Natural killer cell (primary cell): ENCODE measurements around the gene PKHD1. TPM values are rescaled to one million over a fixed set of nuclear protein-coding genes. Genes with fewer than 3 reads are reported as not detected.

Experiments used
- ATAC-seq, 3 donors: fragments of 150-1000 bp in 2 of 3; fragments of 200-7000 bp in 1 of 3; cut with Tn5 transposase; 1 replicate in 1 of 3; 2 replicates in 2 of 3; pipeline ENCODE4 v1.10.0; 2021; ENCODE audit warnings: mild to moderate bottlenecking in 2 of 3, moderate library complexity in 2 of 3
- DNase-seq, 2 donors: peaks; one replicate each; pipeline versions ENCODE4 v3.0.0 to v3.0.0-alpha.2; 2013 to 2021; ENCODE audit warnings: mixed read lengths in 1 of 2
- H3K27ac ChIP-seq: one replicate; pipeline ENCODE4 v1.5.1; 2013; ENCODE audit warnings: mild to moderate bottlenecking, low read length
- H3K27me3 ChIP-seq: one replicate; pipeline ENCODE4 v1.6.1; 2013; ENCODE audit warnings: low read length; ENCODE audit not compliant: control insufficient read depth, insufficient read depth
- H3K36me3 ChIP-seq: one replicate; pipeline ENCODE4 v1.6.1; 2013; ENCODE audit warnings: low read length; ENCODE audit not compliant: control insufficient read depth, insufficient read depth
- H3K4me1 ChIP-seq: one replicate; pipeline ENCODE4 v1.6.1; 2013; ENCODE audit warnings: low read length; ENCODE audit not compliant: control insufficient read depth, insufficient read depth
- H3K4me3 ChIP-seq: one replicate; pipeline ENCODE4 v1.5.1; 2013; ENCODE audit warnings: low read length
- H3K9me3 ChIP-seq: one replicate; pipeline ENCODE4 v1.6.1; 2013; ENCODE audit warnings: low read length; ENCODE audit not compliant: control insufficient read depth, insufficient read depth
- H3K27ac Mint-ChIP-seq, 2 donors: one replicate each; pipeline ENCODE4 v1.8.0; 2022; ENCODE audit warnings: mild to moderate bottlenecking in 2 of 2, mixed read lengths in 2 of 2, moderate library complexity in 1 of 2
- H3K27me3 Mint-ChIP-seq, 2 donors: one replicate each; pipeline ENCODE4 v1.8.0; 2022; ENCODE audit warnings: low read depth in 2 of 2, mixed read lengths in 2 of 2
- H3K36me3 Mint-ChIP-seq: one replicate; pipeline ENCODE4 v1.8.0; 2022; ENCODE audit warnings: mixed read lengths
- H3K4me1 Mint-ChIP-seq, 2 donors: one replicate each; pipeline ENCODE4 v1.8.0; 2022; ENCODE audit warnings: mixed read lengths in 2 of 2
- H3K4me3 Mint-ChIP-seq: one replicate; pipeline ENCODE4 v1.8.0; 2022; ENCODE audit warnings: mild to moderate bottlenecking, moderate library complexity, mixed read lengths
- H3K9me3 Mint-ChIP-seq, 2 donors: one replicate each; pipeline ENCODE4 v1.8.0; 2022; ENCODE audit warnings: mixed read lengths in 2 of 2
- CTCF ChIP-seq: fragments of 200-600 bp; IDR thresholded peaks from one replicate; pipeline ENCODE4 v1.8.0; 2022; ENCODE audit warnings: antibody characterized with exemption
- WGBS: methylation state at CpG from one replicate; pipeline ENCODE4 v1.1.7; 2013; ENCODE audit warnings: missing lambda C conversion rate; ENCODE audit not compliant: insufficient coverage; 5-methylcytosine and 5-hydroxymethylcytosine counted together
- intact Hi-C: fragments of 100-400 bp; cut with micrococcal nuclease; formaldehyde crosslinking; loops from one replicate; pipeline ENCODE4 v1.14.2; 2022
- total RNA-seq, 4 donors: library from RNA; stranded (reverse); fragments of 120-200 nt in 1 of 4; gene quantifications; one replicate each; pipeline versions ENCODE4 v1.2.3 to v1.2.4, GENCODE V29; 2013 to 2022

The PKHD1 gene
- total RNA-seq, 3 donors from 2014 or later (not counting 1 experiment from before 2014, with no cell fraction given): not detected

- Histone ChIP-seq H3K27me3 (no peaks in the 10 kb centered on the region), H3K4me1 (no peaks in the 10 kb centered on the region), H3K36me3 (no peaks in the 10 kb centered on the region), H3K4me3 (no peak overlapping the region), H3K27ac (no peak overlapping the region), H3K9me3 (no peaks in the 10 kb centered on the region)
- no peak for TF ChIP-seq CTCF
- no peak overlapping the region for H3K4me3 Mint-ChIP-seq
- H3K4me1 Mint-ChIP-seq: no peaks in the 10 kb centered on the region
- ATAC-seq: no peak
- intact Hi-C loops: no loop called here
- H3K9me3 Mint-ChIP-seq: peaks cover 12 to 15% of the 10 kb centered on the region in 2 donors
- H3K27ac Mint-ChIP-seq: no peak overlapping the region
- H3K36me3 Mint-ChIP-seq: no peaks in the 10 kb centered on the region
- DNase-seq: no peak
- no peaks in the 10 kb centered on the region for H3K27me3 Mint-ChIP-seq
These were observed 502.1 kb downstream of the PKHD1 start for GRCh38 chr6:51585264-51585663.

GRCh38 chr6:51584163-51584562 lies 503.2 kb downstream of the PKHD1 start:
- H3K9me3 ChIP-seq: no peaks in the 10 kb centered on the region
- ATAC-seq (no peak), DNase-seq (no peak)
- Mint-ChIP-seq H3K36me3 (no peaks in the 10 kb centered on the region), H3K4me1 (no peaks in the 10 kb centered on the region), H3K4me3 (no peak overlapping the region), H3K27me3 (no peaks in the 10 kb centered on the region), H3K27ac (no peak overlapping the region), H3K9me3 (peaks cover 12 to 15% of the 10 kb centered on the region in 2 donors)
- no peaks in the 10 kb centered on the region for H3K36me3 ChIP-seq
- no peak overlapping the region for H3K27ac ChIP-seq
- intact Hi-C loops: no loop called here
- no peaks in the 10 kb centered on the region for H3K27me3 ChIP-seq
- no peak for TF ChIP-seq CTCF
- 63% methylated on average over 3 of the region's 3 CpGs for WGBS
- H3K4me1 ChIP-seq: no peaks in the 10 kb centered on the region
- H3K4me3 ChIP-seq: no peak overlapping the region

- intact Hi-C loops: no loop called here
These were observed 508.4 kb downstream of the PKHD1 start for GRCh38 chr6:51578994-51579393.

More at GRCh38 chr6:51578994-51579393, 508.4 kb downstream of the PKHD1 start:
- Histone ChIP-seq H3K27me3 (no peaks in the 10 kb centered on the region), H3K4me3 (no peak overlapping the region), H3K36me3 (no peaks in the 10 kb centered on the region), H3K4me1 (no peaks in the 10 kb centered on the region), H3K9me3 (no peaks in the 10 kb centered on the region), H3K27ac (no peak overlapping the region)
- WGBS: 61% methylated on average over 4 of the region's 5 CpGs
- ATAC-seq (no peak), DNase-seq (no peak)
- Mint-ChIP-seq H3K27ac (no peak overlapping the region), H3K4me1 (no peaks in the 10 kb centered on the region), H3K36me3 (no peaks in the 10 kb centered on the region), H3K27me3 (no peaks in the 10 kb centered on the region), H3K4me3 (no peak overlapping the region), H3K9me3 (peaks cover 6 to 7% of the 10 kb centered on the region in 2 donors)
- no peak for TF ChIP-seq CTCF
